Tibial artery (tissue), 4 donors: ENCODE results near the gene TNFRSF13B.
"Not testable (repeated sequence)": the region's sequence is repeated elsewhere in the genome, so short reads cannot be mapped to it uniquely, and the experiment has no call there.

ENCODE experiments used
- DNase-seq, 2 donors: peaks; one replicate each; pipeline ENCODE4 v3.0.0-alpha.2; 2019
- H3K27ac ChIP-seq, 2 donors: fragments of 200-600 bp; sonication (generic) in 1 of 2; 1 replicate in 1 of 2; 2 replicates in 1 of 2; pipeline ENCODE4 v1.5.1; 2018 to 2019; ENCODE audit warnings: mild to moderate bottlenecking in 1 of 2
- H3K27me3 ChIP-seq, 2 donors: fragments of 200-600 bp; sonication (generic) in 1 of 2; one replicate each; pipeline versions ENCODE4 v1.5.1 to v1.6.0; 2016 to 2019
- H3K36me3 ChIP-seq, 3 donors: fragments of 200-600 bp; sonication (generic) in 2 of 3; one replicate each; pipeline ENCODE4 v1.5.1; 2016 to 2019; ENCODE audit warnings: mild to moderate bottlenecking in 2 of 3
- H3K4me1 ChIP-seq, 4 donors: fragments of 200-600 bp; sonication (generic) in 2 of 4; 1 replicate in 3 of 4; 2 replicates in 1 of 4; pipeline ENCODE4 v1.5.1; 2016 to 2019
- H3K4me3 ChIP-seq, 2 donors: fragments of 200-600 bp; sonication (generic) in 1 of 2; 1 replicate in 1 of 2; 2 replicates in 1 of 2; pipeline ENCODE4 v1.5.1; 2018 to 2019; ENCODE audit warnings: mild to moderate bottlenecking in 2 of 2
- H3K9me3 ChIP-seq, 3 donors: fragments of 200-600 bp; sonication (generic) in 1 of 3; one replicate each; pipeline ENCODE4 v1.5.1; 2016 to 2019
- intact Hi-C: fragments of 100-400 bp; cut with DNase I; formaldehyde crosslinking; loops from one replicate; pipeline ENCODE4 v1.15.0; 2023; ENCODE audit warnings: low total_unique reads
- TF ChIP-seq, protein P1 (sequence below), 2 experiments: fragments of 200-600 bp in 1 of 2; fragments of 450-650 bp in 1 of 2; IDR thresholded peaks; one replicate each; pipeline ENCODE4 v1.5.1; 2017 to 2019; ENCODE audit warnings: antibody characterized with exemption in 2 of 2, mild to moderate bottlenecking in 1 of 2, moderate library complexity in 1 of 2

The TNFRSF13B gene

DNA sequence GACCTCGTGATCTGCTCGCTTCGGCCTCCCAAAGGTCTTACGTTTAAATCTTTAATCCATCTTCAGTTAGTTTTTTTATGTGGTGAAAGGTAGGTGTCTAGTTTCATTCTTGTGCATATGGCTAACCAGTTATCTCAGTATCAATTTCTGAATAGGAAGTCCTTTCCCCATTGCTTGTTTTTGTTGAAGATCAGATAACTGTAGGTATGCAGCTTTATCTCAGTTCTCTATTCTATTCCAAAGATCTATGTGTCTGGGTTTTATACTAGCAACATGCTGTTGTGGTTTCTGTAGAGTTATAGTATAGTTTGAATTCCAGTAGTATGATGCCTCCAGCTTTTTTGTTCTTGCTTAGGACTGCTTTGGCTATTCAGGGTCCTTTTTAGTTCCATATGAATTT, 65.2 kb downstream of the TNFRSF13B start:
- no peak overlapping the region for H3K4me3 ChIP-seq
- intact Hi-C loops, result no loop called here
- no peaks in the 10 kb centered on the region for H3K36me3 ChIP-seq
- no peak for DNase-seq
- H3K27ac ChIP-seq, result no peak overlapping the region
- peaks cover 0 to 25% of the 10 kb centered on the region in 2 donors for H3K27me3 ChIP-seq
- no peaks in the 10 kb centered on the region for H3K4me1 ChIP-seq
- H3K9me3 ChIP-seq, result no peaks in the 10 kb centered on the region
- TF ChIP-seq, protein P1, sequence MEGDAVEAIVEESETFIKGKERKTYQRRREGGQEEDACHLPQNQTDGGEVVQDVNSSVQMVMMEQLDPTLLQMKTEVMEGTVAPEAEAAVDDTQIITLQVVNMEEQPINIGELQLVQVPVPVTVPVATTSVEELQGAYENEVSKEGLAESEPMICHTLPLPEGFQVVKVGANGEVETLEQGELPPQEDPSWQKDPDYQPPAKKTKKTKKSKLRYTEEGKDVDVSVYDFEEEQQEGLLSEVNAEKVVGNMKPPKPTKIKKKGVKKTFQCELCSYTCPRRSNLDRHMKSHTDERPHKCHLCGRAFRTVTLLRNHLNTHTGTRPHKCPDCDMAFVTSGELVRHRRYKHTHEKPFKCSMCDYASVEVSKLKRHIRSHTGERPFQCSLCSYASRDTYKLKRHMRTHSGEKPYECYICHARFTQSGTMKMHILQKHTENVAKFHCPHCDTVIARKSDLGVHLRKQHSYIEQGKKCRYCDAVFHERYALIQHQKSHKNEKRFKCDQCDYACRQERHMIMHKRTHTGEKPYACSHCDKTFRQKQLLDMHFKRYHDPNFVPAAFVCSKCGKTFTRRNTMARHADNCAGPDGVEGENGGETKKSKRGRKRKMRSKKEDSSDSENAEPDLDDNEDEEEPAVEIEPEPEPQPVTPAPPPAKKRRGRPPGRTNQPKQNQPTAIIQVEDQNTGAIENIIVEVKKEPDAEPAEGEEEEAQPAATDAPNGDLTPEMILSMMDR (IDR thresholded peaks at IDR 0.05), result no peak

DNA sequence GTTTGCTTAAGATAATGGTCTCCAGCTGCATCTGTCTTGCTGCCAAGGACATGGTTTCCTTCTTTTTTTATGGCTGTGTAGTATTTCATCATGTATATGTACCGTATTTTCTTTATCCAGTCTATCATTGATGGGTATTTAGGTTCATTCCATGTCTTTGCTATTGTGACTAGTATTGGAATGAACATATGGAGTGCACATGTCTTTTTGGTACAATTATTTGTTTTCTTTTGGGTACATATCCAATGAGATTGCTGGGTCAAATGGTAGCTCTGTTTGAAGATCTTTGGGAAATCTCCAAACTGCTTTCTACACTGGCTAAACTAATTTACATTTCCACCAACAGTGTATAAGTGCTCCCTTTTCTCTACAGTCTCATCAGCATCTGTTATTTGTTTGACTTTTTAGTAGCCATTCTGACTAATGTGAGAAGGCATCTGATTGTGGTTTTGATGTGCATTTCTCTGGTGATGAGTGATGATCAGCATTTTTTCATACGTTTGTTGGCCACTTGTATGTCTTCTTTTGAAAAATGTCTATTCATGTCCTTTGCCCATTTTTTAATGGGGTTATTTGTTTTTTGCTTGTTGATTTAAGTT, 66.2 kb downstream of the TNFRSF13B start:
- H3K36me3 ChIP-seq, result no peaks in the 10 kb centered on the region
- TF ChIP-seq, protein P1 (IDR thresholded peaks at IDR 0.05), result no peak
- no peaks in the 10 kb centered on the region for H3K4me1 ChIP-seq
- H3K4me3 ChIP-seq, result no peak overlapping the region
- intact Hi-C loops, result no loop called here
- peaks cover 0 to 21% of the 10 kb centered on the region in 2 donors for H3K27me3 ChIP-seq
- H3K9me3 ChIP-seq, result no peaks in the 10 kb centered on the region
- no peak for DNase-seq
- no peak overlapping the region for H3K27ac ChIP-seq

DNA sequence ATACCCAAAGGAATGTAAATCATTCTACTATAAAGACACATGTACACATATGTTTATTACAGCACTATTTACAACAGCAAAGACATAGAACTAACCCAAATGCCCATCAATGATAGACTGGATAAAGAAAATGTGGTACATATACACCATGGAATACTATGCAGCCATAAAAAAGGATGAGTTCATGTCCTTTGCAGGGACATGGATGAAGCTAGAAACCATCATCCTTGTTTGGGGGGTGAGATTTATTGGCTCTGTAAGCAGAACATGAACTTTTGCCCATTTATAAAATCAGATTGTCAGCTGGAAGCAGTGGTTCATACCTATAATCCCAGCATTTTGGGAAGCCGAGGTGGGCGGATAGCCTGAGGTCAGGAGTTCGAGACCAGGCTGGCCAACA, 68.8 kb downstream of the TNFRSF13B start:
- peaks cover 0 to 13% of the 10 kb centered on the region in 2 donors for H3K27me3 ChIP-seq
- H3K36me3 ChIP-seq, DNase-seq, H3K27ac ChIP-seq, H3K4me3 ChIP-seq, H3K4me1 ChIP-seq, H3K9me3 ChIP-seq, intact Hi-C loops: not testable (repeated sequence)

DNA sequence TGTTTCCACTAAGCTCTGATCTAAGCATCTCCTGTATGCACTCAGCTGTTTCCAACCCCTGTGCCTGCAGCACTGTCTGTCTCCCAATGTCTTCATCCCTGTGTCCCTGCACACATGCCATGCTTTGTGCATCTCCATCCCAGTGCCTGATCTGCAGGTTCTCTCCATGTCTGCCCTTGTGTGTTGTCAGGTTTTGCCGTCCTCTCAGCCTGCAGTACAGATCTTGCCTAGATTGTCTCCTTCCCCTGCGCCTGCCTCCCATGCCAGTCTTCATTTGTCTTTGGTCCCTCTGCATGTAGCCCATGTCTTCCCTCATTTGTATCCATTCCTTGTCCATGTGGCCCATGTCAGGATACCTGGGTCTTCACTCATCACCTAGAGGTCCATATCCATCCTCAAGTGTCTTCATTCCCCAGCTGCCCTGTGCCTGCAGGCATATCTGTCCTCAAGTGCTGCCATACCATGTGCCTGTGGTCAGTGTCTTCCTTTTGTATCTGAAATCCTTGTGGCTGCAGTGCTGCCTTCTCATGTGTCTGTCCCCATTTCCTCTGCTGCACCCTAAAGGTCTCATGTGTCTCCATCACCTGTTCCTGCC, 71.5 kb downstream of the TNFRSF13B start:
- Histone ChIP-seq H3K4me1 (no peaks in the 10 kb centered on the region), H3K9me3 (no peaks in the 10 kb centered on the region), H3K27me3 (peaks cover 0 to 8% of the 10 kb centered on the region in 2 donors), H3K36me3 (no peaks in the 10 kb centered on the region), H3K4me3 (no peak overlapping the region), H3K27ac (no peak overlapping the region)
- no peak for DNase-seq
- intact Hi-C loops, result no loop called here
- TF ChIP-seq, protein P1 (IDR thresholded peaks at IDR 0.05), result no peak

DNA sequence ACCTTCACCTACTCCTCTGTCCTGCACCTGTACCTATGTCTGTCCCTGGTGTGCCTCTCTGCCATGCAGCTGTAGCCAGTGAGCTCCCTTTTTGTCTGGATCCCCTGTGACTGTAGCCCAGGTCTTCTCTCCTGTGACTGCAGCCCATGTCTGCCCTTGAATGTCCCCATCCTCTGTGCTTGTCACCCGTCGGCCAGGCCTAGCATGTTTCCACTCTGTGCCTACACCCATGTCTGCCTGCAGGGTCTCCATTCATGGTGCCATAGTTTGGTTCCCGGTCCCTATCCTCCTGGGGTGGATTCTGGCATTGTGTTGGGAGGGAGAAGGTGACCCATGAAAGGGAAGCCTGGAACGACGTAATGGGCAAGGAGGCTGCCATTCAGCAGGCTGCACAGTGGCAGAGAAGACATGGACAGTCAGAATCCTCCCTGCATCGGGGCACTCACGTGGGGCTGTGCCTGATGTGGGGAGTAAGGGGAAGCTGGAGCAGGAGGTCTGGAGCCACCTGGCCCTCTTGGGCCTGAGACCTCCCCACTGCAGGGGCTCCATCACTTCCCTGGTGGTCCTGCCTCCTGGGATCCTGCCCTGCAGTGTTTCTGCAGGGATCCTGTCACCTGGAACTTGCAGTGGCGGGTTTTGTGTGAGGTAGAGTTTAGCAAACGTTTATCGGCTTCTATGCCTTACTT, 74.6 kb downstream of the TNFRSF13B start:
- H3K27ac ChIP-seq, intact Hi-C loops, H3K4me1 ChIP-seq, H3K36me3 ChIP-seq, H3K4me3 ChIP-seq, H3K27me3 ChIP-seq, H3K9me3 ChIP-seq: not testable (repeated sequence)
- DNase-seq, result peak in 1 of 2 donors; percentile 35

DNA sequence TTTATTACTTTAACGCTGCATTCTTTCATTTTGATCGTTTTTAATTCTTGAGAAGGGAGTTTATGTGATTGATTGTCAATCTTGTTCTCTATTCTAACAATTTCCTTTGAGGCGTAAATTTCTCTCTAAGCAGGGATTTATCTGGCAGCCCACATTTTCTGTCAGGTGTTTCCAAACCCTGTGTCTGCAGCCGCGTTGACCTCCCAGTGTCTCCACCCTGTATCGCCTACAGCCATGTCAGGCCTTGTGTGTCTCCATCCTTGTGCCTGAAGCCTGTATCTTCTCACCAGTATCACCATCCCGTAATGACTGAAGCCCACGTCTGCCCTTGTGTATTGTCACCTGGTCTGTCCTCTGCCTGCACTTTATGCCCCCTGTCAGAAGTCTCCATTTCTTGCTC, 75.7 kb downstream of the TNFRSF13B start:
- H3K4me3 ChIP-seq, H3K27ac ChIP-seq, H3K36me3 ChIP-seq, H3K4me1 ChIP-seq, H3K27me3 ChIP-seq, intact Hi-C loops, H3K9me3 ChIP-seq: not testable (repeated sequence)
- peak in 1 of 2 donors; percentile 34 for DNase-seq

DNA sequence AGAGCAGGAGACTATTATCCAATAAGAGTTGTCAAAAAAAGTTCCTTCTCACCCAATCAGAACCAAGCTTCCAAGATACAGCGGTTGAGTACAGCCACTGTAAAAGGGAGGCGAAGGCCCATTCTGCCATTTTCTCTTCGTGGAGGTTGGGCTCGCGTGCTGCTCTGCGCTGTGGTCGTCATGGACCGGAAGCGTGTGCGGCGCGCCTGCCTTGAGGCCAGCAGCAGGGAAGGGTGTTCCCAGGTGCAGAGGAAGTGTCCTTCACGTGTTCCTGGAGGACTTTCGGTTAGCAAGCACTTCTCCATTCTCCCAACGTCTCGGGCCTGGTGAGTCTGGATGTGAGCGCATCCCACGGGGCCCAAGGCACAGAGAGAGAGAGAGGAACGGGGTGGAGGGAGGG, 78.4 kb downstream of the TNFRSF13B start:
- H3K4me1 ChIP-seq, H3K27me3 ChIP-seq, DNase-seq, H3K27ac ChIP-seq, H3K9me3 ChIP-seq, H3K36me3 ChIP-seq, H3K4me3 ChIP-seq, intact Hi-C loops: not testable (repeated sequence)

DNA sequence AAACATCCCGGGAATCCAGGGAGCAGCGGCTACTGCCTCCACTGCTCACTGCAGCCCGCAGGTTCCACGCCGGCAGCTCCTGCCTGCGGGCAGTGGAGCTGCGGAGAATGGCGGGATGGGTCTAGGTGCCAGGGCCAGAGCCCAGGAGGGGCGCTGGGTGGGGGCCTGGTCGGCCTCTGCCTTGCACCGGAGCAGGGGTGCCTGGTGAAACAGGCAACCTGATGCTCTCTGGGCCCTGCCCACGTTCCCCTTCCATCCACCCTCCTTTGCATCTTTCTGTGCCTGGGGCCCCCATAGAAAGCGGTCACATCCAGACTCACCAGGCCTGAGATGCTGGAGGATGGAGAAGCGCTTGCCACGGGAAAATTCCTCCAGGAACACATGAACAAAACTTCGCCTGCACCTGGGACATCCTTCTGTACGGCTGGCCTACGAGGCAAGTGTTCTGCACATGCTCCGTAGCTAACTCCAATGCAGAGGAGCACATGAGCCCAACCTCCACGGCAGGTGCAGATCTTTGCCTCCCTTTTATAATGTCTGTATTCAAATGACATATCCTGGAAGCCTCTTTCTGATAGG, 79.0 kb downstream of the TNFRSF13B start:
- H3K4me1 ChIP-seq, H3K36me3 ChIP-seq, DNase-seq, H3K9me3 ChIP-seq, intact Hi-C loops, H3K27me3 ChIP-seq, H3K27ac ChIP-seq, H3K4me3 ChIP-seq: not testable (repeated sequence)
